Measurements from ENCODE around the gene DNA2. TPM values are rescaled to one million over a fixed set of nuclear protein-coding genes. Genes with fewer than 3 reads are reported as not detected.

The DNA2 gene
- total and polyA plus RNA-seq, 2 of the 13 experiments (the other 11 are each of a cell fraction or from before 2014, with no cell fraction given), result 4.8 to 27.3 TPM

GRCh38 chr10:68424454-68425014 is 47.2 kb downstream of the DNA2 start:
- no peak overlapping the region for H3K4me3 ChIP-seq (replicated peaks in 1 of 3; ENCODE audit: insufficient read depth in 1 of 3, low read depth in 2 of 3, low read length in 3 of 3)
- H4K20me1 ChIP-seq (ENCODE audit: insufficient read depth, low read length), result no peaks in the 10 kb centered on the region
- DNase-seq (ENCODE audit: low spot score), result no peak
- TF ChIP-seq ZNF382 (CRISPR knock-in tag; IDR thresholded peaks at IDR 0.05; ENCODE audit: borderline replicate concordance), result no peak
- TF ChIP-seq ZNF264 (CRISPR knock-in tag; IDR thresholded peaks at IDR 0.05), result no peak
- TF ChIP-seq BRD4 (CRISPR knock-in tag; IDR thresholded peaks at IDR 0.05), result no peak
- TF ChIP-seq HNRNPK (IDR thresholded peaks at IDR 0.05; ENCODE audit: low read depth, low read length, poor library complexity, severe bottlenecking), result no peak
- TF ChIP-seq NFATC3 (CRISPR knock-in tag; IDR thresholded peaks at IDR 0.05), result no peak
- TF ChIP-seq BCLAF1 (IDR thresholded peaks at IDR 0.05), result no peak
- TF ChIP-seq ZNF724P (CRISPR knock-in tag; IDR thresholded peaks at IDR 0.05; ENCODE audit: borderline replicate concordance), result no peak
- no peak for TF ChIP-seq ZNF503 (CRISPR knock-in tag; IDR thresholded peaks at IDR 0.05)
- no peak for TF ChIP-seq ZNF800 (CRISPR knock-in tag; IDR thresholded peaks at IDR 0.05)
- TF ChIP-seq SP140L (CRISPR knock-in tag; IDR thresholded peaks at IDR 0.05; ENCODE audit: borderline replicate concordance), result no peak
- TF ChIP-seq FOXC1 (CRISPR knock-in tag; IDR thresholded peaks at IDR 0.05; ENCODE audit: borderline replicate concordance), result no peak
- no peak for TF ChIP-seq ZNF276 (CRISPR knock-in tag; IDR thresholded peaks at IDR 0.05; ENCODE audit: low read depth)
- no peak for TF ChIP-seq E2F2 (CRISPR knock-in tag; IDR thresholded peaks at IDR 0.05; ENCODE audit: borderline replicate concordance)
- TF ChIP-seq NFKBIZ (CRISPR knock-in tag; IDR thresholded peaks at IDR 0.05), result no peak
- no peak for TF ChIP-seq HOXA5 (CRISPR knock-in tag; IDR thresholded peaks at IDR 0.05)
- no peaks in the 10 kb centered on the region for H3K4me1 ChIP-seq (ENCODE audit: insufficient read depth, low read length)
- H3K36me3 ChIP-seq (replicated peaks in 1 of 2; ENCODE audit: control insufficient read depth in 1 of 2, insufficient read depth in 2 of 2, low read length in 2 of 2), result peaks cover 1 to 30% of the 10 kb centered on the region in 2 experiments; a peak in 3 of 5 replicates
- no peak overlapping the region for H3K4me2 ChIP-seq (ENCODE audit: low read depth, low read length)
- FAIRE-seq, result no peak
- no TSS peak for BruUV-seq (replicated peaks)
- ATAC-seq, result no peak
- ChIA-PET CTCF (ENCODE audit: low intra/inter-chr PET ratio, low total read pairs) (no interaction called here), POLR2A (interaction anchor here (1.3 kb wide), 1 partner anchor 18 kb away, joined by 3 read pairs; the partner anchor contains the start of gene RUFY2)
- H3K9me3 ChIP-seq (ENCODE audit: low read length), result no peaks in the 10 kb centered on the region
- intact Hi-C loops (cut with micrococcal nuclease; ENCODE audit: unreplicated experiment) (no loop called here), in situ Hi-C loops (cut with HindIII; ENCODE audit: extremely low pct_ligation_motif_present, low pct_unique_long_range_greater_than_20kb) (no loop called here)
- H3K9ac ChIP-seq (ENCODE audit: insufficient read depth, low read depth, low read length), result no peak overlapping the region
- 93% methylated on average over 13 of the region's 20 CpGs for WGBS (ENCODE audit: low lambda C conversion rate)
- no peaks in the 10 kb centered on the region for H3K79me2 ChIP-seq (ENCODE audit: insufficient read depth, low read length)
- H3K27ac ChIP-seq (ENCODE audit: extremely low read length, insufficient read depth, low read length), result no peak overlapping the region
- no peak overlapping the region for H2AFZ ChIP-seq (ENCODE audit: low read length)
- H3K27me3 ChIP-seq (ENCODE audit: control insufficient read depth in 1 of 2, insufficient read depth in 2 of 2, low read length in 2 of 2), result no peaks in the 10 kb centered on the region

All from HepG2 (cell line).